Lower leg skin (tissue), 4 donors: ENCODE data around the gene SLX1B. TPM values are rescaled to one million over a fixed set of nuclear protein-coding genes. Genes with fewer than 3 reads are reported as not detected.
"Not testable (repeated sequence)": the region's sequence is repeated elsewhere in the genome, so short reads cannot be mapped to it uniquely, and the experiment has no call there.

Experiments used
- DNase-seq, 2 donors: peaks; one replicate each; pipeline ENCODE4 v3.0.0-alpha.2; 2019; ENCODE audit warnings: low spot score in 2 of 2
- H3K4me3 ChIP-seq: fragments of 200-600 bp; sonication (generic); 2 replicates; pipeline ENCODE4 v1.5.1; 2017; ENCODE audit warnings: mild to moderate bottlenecking, low read depth; ENCODE audit not compliant: poor library complexity, severe bottlenecking
- WGBS, 2 donors: methylation state at CpG; one replicate each; pipeline ENCODE4 v1.1.5; 2018; 5-methylcytosine and 5-hydroxymethylcytosine counted together
- intact Hi-C: fragments of 100-400 bp; cut with DNase I; formaldehyde crosslinking; loops from one replicate; pipeline ENCODE4 v1.15.0; 2023; ENCODE audit warnings: low total_unique reads
- total RNA-seq, 4 donors: library from RNA; depleted of rRNA; stranded (reverse); fragments of >200 nt; gene quantifications; one replicate each; pipeline ENCODE4 v1.1.0, GENCODE V29; 2016

The SLX1B gene
- total RNA-seq, 4 donors from 2014 or later, result 30.5 to 58.9 (median 47.2) TPM

GRCh38 chr16:29482276-29482675 is 27.9 kb downstream of the SLX1B start:
- intact Hi-C loops, H3K4me3 ChIP-seq: not testable (repeated sequence)
- peak; percentile 13 to 56 for DNase-seq
- 80% methylated on average over 6 of the region's 12 CpGs; no CpG with 5 or more reads in 1 of the 2 donors for WGBS, 2 donors

- intact Hi-C loops, H3K4me3 ChIP-seq, DNase-seq: not testable (repeated sequence)
- no CpG with 5 or more reads among the region's 6 CpGs for WGBS, 2 donors
Observed at GRCh38 chr16:29506308-29506707, 52.0 kb downstream of the SLX1B start, which contains the start of gene NPIPB12. Gene NPIPB12 (minus strand): TSS chr16:29506408.

Other genes starting within 250 kb of the SLX1B start
- gene NPIPB11, start 47.8 kb upstream of the SLX1B start, total RNA-seq, result 1 to 10 TPM in 2 of 4 donors, under 1 TPM in 2; 0.10 to 4.6 (median 1.5) TPM
- 10 to 100 TPM in 3 of 4 donors, 1 to 10 TPM in 1; 8.9 to 13.8 (median 12.1) TPM for gene BOLA2, start 182 bp upstream of the SLX1B start, total RNA-seq
- 10 to 100 TPM in 1 of 4 donors, 1 to 10 TPM in 3; 2.0 to 20.9 (median 5.2) TPM for gene SULT1A4, start 5.4 kb downstream of the SLX1B start, total RNA-seq
- gene NPIPB12, start 51.9 kb downstream of the SLX1B start, total RNA-seq, result 10 to 100 TPM; 37.6 to 64.2 (median 53.1) TPM
- 1 to 10 TPM; 4.0 to 5.7 (median 4.7) TPM for gene SPN, start 208.7 kb downstream of the SLX1B start, total RNA-seq
- gene QPRT, start 224.6 kb downstream of the SLX1B start, total RNA-seq, result 1 to 10 TPM; 1.9 to 3.6 (median 2.7) TPM